ENCODE data around the gene GNPNAT1.

The GNPNAT1 gene

DNA sequence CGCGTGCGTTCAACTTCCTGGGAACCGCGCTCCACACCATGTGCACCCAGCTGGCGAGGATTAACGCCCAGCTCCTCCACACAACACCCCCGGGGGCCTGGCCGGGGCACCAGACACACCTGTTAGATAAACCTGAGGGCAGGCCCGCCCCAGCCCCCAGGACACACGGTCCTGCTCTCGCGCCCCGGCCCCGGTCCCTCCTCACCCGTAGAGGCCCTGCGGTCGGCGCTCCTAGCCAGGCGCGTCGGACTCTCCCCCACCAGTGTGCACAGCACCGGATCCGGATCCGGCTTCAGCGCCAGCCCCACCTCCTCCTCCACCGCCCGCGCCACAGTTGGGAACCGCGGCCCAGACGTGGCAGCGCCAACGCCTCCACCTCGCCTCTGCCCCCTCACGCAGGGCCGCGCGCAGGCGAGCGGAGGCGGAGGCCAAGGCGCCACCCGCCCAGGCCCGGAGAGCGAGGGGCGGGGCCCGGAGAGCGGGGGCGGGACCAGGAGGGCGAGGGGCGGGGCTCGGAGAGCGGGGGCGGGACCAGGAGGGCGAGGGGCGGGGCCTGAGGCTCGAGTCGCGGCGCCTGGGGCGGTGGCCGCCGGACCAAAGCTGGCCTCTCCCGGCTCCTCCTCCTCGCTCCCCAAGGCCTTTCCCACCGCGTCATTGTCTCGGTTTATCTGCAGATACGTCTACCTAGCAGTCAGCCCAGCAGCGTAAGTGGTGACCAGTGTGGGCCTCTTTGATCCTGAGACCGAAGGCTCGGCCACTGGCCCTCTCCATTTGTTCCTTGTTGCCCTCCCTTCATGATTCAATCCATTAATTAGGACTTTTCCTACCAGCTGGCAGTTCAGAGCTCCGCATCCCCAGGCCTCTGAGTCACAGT is at the start of gene GNPNAT1:
Gene GNPNAT1 (minus strand): TSS at position 385 of the 874 bp plus-strand sequence. CDS start 6,957 bp downstream, outside the sequence.
- peak within 1 kb of the TSS; percentile 72 for H3K27ac Mint-ChIP-seq
- peaks cover 34% of the 10 kb centered on the region for H3K4me1 Mint-ChIP-seq (ENCODE audit: low read depth)
- peak within 1 kb of the TSS; percentile 94 for H3K4me3 Mint-ChIP-seq
- peaks cover 1% of the 10 kb centered on the region for H3K36me3 Mint-ChIP-seq
- H3K9me3 Mint-ChIP-seq (ENCODE audit: low read depth): no peaks in the 10 kb centered on the region
- H3K27me3 Mint-ChIP-seq: no peaks in the 10 kb centered on the region

DNA sequence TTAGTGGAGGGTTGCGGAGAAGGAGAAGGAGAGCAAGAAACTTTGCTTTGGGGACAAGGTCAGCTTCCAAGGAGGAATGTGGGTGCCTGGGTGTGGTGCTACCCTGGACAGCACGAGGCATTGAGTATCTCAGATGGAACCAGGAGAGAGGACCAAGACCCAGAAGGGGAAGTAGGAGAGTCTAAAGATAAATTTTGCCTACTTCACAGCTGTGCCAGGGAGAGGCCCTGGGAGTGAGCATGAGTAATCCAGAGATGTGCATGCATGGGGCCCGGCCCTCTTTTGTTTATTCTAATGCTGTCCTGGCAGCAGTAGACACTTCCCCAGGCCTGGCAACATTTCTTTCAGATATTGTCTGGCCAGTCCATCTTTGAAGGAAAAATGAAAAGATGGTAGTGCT is 49.5 kb upstream of the GNPNAT1 start:
- Mint-ChIP-seq H3K4me1 (ENCODE audit: low read depth) (no peaks in the 10 kb centered on the region), H3K9me3 (ENCODE audit: low read depth) (no peaks in the 10 kb centered on the region), H3K27ac (no peak overlapping the region), H3K4me3 (no peak overlapping the region), H3K36me3 (no peaks in the 10 kb centered on the region), H3K27me3 (no peaks in the 10 kb centered on the region)

DNA sequence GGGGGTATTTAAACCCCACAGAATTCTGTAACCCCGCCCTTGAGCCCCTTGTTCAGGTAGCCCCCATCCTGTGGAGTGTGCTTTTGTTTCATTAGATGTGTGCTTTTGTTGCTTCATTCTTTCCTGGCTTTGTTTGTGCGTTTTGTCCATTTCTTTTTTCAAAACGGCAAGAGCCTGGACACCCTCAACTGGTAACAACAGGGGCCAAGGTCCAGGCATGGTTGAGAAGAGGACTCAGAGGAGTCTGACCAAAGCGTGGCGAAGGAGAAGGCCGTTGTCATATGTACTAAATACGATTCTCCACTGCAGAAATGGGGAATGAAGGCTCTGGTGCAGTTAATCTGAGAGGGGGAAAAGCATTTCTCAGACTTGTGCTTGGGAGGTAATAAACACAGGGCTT is 46.0 kb upstream of the GNPNAT1 start:
- H3K27ac Mint-ChIP-seq: no peak overlapping the region
- no peaks in the 10 kb centered on the region for H3K4me1 Mint-ChIP-seq (ENCODE audit: low read depth)
- H3K4me3 Mint-ChIP-seq: no peak overlapping the region
- H3K36me3 Mint-ChIP-seq: no peaks in the 10 kb centered on the region
- no peaks in the 10 kb centered on the region for H3K27me3 Mint-ChIP-seq
- H3K9me3 Mint-ChIP-seq (ENCODE audit: low read depth): no peaks in the 10 kb centered on the region

DNA sequence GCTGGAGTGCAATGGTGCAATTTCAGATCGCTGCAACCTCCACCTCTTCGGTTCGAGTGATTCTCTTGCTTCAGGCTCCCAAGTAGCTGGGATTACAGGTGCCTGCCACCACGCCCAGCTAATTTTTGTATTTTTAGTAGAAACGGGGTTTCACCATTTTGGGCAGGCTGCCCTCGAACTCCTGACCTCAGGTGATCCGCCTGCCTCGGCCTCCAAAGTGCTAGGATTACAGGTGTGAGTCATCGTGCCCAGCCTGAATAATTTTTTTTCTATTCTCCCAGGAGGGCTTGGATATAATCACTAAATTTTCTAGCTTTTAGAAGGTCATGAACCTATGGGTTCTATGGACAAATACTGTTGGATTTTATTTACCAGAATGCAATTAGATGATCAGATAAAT is 44.7 kb upstream of the GNPNAT1 start:
- Mint-ChIP-seq H3K36me3 (no peaks in the 10 kb centered on the region), H3K27ac (no peak overlapping the region), H3K9me3 (ENCODE audit: low read depth) (no peaks in the 10 kb centered on the region), H3K27me3 (no peaks in the 10 kb centered on the region), H3K4me3 (no peak overlapping the region), H3K4me1 (ENCODE audit: low read depth) (no peaks in the 10 kb centered on the region)

DNA sequence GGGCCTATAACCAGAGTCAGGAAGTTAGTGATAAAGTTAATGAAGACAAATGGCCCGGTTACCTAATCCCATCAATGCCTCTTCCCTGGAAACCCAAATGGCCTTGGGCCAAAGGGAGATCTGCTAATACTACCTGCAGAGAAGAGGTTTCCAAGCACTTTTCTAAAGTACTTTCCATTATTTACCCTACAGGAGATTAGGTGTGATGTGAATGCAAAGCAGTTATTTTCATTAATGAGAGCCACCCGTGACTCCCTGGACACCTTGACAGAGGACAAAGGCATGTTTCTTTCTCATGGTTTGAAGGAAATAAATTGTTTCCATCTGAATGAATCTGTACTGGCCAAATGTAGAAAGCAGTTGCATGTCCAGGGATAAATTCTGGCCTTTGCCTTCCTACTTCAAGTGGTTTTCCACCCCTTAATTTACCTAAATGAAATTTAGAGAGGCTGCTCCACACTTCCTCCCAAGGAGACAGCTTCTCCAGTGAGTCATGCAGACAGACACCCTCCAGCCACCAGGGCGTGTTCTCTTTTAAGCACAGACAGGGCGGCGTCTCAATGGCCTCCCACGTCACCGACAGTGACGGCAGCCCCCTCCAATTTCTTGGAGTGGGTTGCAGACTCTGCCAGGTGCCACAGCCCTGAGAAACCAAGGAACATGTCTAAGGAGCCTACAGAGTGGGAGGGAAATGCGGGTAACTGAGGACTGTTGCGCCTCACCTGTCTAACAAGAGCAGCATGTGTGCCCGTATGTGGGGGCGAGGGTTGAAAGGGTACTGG is 43.9 kb upstream of the GNPNAT1 start:
- Mint-ChIP-seq H3K27me3 (no peaks in the 10 kb centered on the region), H3K4me3 (no peak overlapping the region), H3K9me3 (ENCODE audit: low read depth) (no peaks in the 10 kb centered on the region), H3K4me1 (ENCODE audit: low read depth) (no peaks in the 10 kb centered on the region), H3K36me3 (no peaks in the 10 kb centered on the region), H3K27ac (no peak overlapping the region)

DNA sequence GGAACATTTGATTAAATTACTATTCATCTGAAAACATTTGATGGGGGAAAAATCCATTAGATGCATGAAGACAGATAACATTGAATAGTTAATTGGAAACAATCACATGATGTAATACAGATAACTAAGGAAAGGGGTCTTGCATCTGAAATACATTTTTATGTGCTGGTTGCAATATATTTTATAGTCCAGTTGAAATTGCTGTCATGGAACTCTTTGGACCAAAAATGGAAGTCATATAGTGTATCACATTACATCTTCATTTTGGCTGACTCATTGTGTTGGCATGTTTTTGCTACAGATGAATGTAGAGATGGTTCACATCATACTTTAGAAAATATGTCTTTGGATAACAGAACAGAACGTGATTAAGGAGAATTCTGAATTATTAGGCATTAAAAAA is 43.0 kb upstream of the GNPNAT1 start:
- no peaks in the 10 kb centered on the region for H3K36me3 Mint-ChIP-seq
- no peaks in the 10 kb centered on the region for H3K27me3 Mint-ChIP-seq
- no peak overlapping the region for H3K27ac Mint-ChIP-seq
- no peaks in the 10 kb centered on the region for H3K9me3 Mint-ChIP-seq (ENCODE audit: low read depth)
- H3K4me1 Mint-ChIP-seq (ENCODE audit: low read depth): no peaks in the 10 kb centered on the region
- no peak overlapping the region for H3K4me3 Mint-ChIP-seq

DNA sequence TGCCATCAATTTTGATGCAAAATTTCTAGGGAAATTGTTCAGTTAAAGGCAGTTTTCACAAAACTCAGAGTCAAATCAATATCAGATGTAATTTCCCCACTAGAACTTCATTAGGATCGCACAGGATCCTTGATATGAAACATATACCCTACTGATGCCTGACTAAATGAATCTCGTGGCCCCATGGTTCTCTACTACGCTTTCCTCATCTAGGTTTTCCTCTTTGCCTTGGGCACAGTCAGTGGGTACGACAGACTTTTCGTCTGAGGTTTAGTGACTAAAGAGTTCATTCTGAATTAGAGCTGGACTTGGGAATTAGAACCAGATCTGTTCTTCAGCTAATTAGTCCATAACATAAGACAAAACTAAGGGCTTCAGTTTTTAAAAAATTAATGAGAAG is 42.5 kb upstream of the GNPNAT1 start:
- Mint-ChIP-seq H3K4me1 (ENCODE audit: low read depth) (no peaks in the 10 kb centered on the region), H3K36me3 (no peaks in the 10 kb centered on the region), H3K27ac (no peak overlapping the region), H3K27me3 (no peaks in the 10 kb centered on the region), H3K4me3 (no peak overlapping the region), H3K9me3 (ENCODE audit: low read depth) (no peaks in the 10 kb centered on the region)

DNA sequence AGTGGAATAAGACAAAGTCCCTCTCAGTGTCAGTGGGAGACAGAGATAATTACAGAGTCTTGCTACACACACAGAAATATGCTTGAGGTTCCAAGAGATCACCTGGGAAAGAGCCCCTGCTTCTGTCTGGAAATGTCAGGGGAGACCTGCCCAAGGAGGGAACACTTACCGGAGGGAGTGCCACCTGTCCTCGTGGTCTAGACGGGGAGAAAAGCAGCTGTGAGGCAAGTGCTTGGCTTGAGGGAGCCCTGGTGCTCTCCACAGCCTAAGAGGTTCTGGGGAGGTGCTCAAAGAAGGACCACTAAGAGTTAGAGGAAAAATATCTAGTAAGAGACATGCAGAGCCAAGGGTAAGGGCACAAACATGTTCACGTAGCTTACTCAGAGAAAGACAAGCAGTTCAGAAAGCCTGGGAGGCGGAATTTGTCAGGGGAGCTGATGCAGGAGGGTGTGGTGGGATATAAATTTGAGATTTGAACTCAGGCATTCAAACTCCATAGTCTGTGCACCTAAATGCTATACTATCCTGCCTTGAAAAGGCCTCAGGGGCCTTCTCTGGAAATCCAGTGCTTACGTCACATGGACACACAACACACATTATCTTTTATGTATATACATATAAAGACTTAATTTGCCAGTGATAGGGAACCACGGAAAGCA is 38.2 kb upstream of the GNPNAT1 start:
- Mint-ChIP-seq H3K9me3 (ENCODE audit: low read depth) (no peaks in the 10 kb centered on the region), H3K27ac (no peak overlapping the region), H3K27me3 (peaks cover under 1% of the 10 kb centered on the region), H3K4me3 (no peak overlapping the region), H3K36me3 (no peaks in the 10 kb centered on the region), H3K4me1 (ENCODE audit: low read depth) (no peaks in the 10 kb centered on the region)

DNA sequence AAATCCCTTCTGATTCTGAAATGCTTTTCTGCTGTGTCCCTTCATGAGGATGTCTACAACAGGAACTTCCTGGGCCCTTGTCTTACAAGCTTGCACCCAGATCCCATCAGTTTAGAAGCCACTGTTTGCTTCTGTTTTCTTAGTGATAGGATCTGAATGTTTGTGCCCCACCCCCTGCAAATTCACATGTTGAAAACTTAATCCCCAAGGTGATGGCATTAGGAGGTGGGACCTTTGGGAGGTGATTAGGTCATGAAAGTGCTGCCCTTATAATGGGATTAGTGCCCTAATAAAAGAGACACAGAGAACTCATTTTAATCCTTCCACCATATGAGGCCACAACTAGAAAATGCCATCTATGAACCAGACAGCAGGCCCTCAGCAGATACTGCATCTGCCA is 36.0 kb upstream of the GNPNAT1 start:
- Mint-ChIP-seq H3K27me3 (peaks cover 4% of the 10 kb centered on the region), H3K36me3 (no peaks in the 10 kb centered on the region)

GRCh38 chr14:52825085-52825484 is 33.7 kb upstream of the GNPNAT1 start:
- Mint-ChIP-seq H3K27ac (no peak overlapping the region), H3K4me1 (ENCODE audit: low read depth) (no peaks in the 10 kb centered on the region), H3K4me3 (no peak overlapping the region), H3K36me3 (no peaks in the 10 kb centered on the region), H3K9me3 (ENCODE audit: low read depth) (no peaks in the 10 kb centered on the region), H3K27me3 (peaks cover 5% of the 10 kb centered on the region)

More for the DNA sequence above, 36.0 kb upstream of the GNPNAT1 start:
- no peaks in the 10 kb centered on the region for H3K4me1 Mint-ChIP-seq (ENCODE audit: low read depth)
- H3K4me3 Mint-ChIP-seq: no peak overlapping the region
- no peak overlapping the region for H3K27ac Mint-ChIP-seq
- H3K9me3 Mint-ChIP-seq (ENCODE audit: low read depth): no peaks in the 10 kb centered on the region

GRCh38 chr14:52824462-52824861 is 33.1 kb upstream of the GNPNAT1 start:
- H3K4me3 Mint-ChIP-seq: no peak overlapping the region
- no peaks in the 10 kb centered on the region for H3K4me1 Mint-ChIP-seq (ENCODE audit: low read depth)

DNA sequence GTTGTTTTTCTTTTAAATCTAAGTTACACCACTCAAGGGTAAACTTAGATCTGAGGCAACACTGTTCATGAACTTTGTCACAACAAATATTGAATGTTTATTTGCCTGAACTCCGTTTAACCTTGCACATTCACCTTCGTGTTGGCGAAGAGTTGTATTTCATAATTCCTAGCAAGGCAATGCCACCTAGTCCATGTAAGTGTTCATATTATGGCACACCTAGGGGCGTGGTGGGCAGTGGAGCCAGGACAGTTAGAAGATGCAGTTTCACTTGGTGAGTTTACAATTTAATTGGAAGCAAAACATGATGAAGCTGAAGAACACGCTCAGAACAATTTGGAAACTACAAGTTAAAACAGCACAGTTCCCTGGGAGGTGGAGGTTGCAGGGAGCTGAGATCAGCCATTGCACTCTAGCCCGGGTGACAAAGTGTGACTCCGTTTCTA is 30.4 kb upstream of the GNPNAT1 start:
- H3K27ac Mint-ChIP-seq: no peak overlapping the region
- H3K4me1 Mint-ChIP-seq (ENCODE audit: low read depth): no peaks in the 10 kb centered on the region
- H3K9me3 Mint-ChIP-seq (ENCODE audit: low read depth): no peaks in the 10 kb centered on the region
- no peak overlapping the region for H3K4me3 Mint-ChIP-seq
- H3K27me3 Mint-ChIP-seq: peaks cover 5% of the 10 kb centered on the region
- no peaks in the 10 kb centered on the region for H3K36me3 Mint-ChIP-seq

More at GRCh38 chr14:52824462-52824861, 33.1 kb upstream of the GNPNAT1 start:
- H3K9me3 Mint-ChIP-seq (ENCODE audit: low read depth): no peaks in the 10 kb centered on the region
- H3K36me3 Mint-ChIP-seq: no peaks in the 10 kb centered on the region
- H3K27me3 Mint-ChIP-seq: peaks cover 5% of the 10 kb centered on the region
- H3K27ac Mint-ChIP-seq: no peak overlapping the region

GRCh38 chr14:52808101-52808500 is 16.7 kb upstream of the GNPNAT1 start:
- H3K4me1 Mint-ChIP-seq (ENCODE audit: low read depth): no peaks in the 10 kb centered on the region
- no peaks in the 10 kb centered on the region for H3K36me3 Mint-ChIP-seq
- no peak overlapping the region for H3K27ac Mint-ChIP-seq
- no peaks in the 10 kb centered on the region for H3K27me3 Mint-ChIP-seq
- H3K4me3 Mint-ChIP-seq: no peak overlapping the region
- no peaks in the 10 kb centered on the region for H3K9me3 Mint-ChIP-seq (ENCODE audit: low read depth)

GRCh38 chr14:52806115-52806514 is 14.7 kb upstream of the GNPNAT1 start:
- Mint-ChIP-seq H3K4me3 (no peak overlapping the region), H3K27ac (no peak overlapping the region), H3K4me1 (ENCODE audit: low read depth) (peaks cover 6% of the 10 kb centered on the region), H3K36me3 (no peaks in the 10 kb centered on the region), H3K9me3 (ENCODE audit: low read depth) (no peaks in the 10 kb centered on the region), H3K27me3 (peaks cover 3% of the 10 kb centered on the region)

DNA sequence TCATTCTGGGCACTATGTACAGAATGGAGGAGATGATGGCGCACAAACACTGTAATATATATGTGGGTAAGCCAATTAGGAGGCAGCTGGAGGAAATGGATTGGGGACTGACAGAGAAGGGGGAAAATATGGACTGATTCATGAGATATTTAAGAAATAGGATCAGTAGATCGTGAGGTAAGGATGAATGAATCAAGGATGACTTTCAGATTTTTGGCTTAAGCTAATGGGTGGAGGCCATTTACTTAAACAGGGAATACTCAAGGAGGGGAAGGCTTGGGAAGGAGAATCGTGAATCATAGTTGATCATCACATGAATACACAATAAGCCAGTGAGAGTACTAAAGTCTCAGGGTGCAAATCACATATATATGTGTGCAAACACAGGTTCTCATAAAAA is 11.2 kb upstream of the GNPNAT1 start:
- Mint-ChIP-seq H3K4me3 (no peak overlapping the region), H3K9me3 (ENCODE audit: low read depth) (no peaks in the 10 kb centered on the region), H3K27me3 (peaks cover 3% of the 10 kb centered on the region), H3K36me3 (peaks cover 4% of the 10 kb centered on the region), H3K27ac (no peak overlapping the region), H3K4me1 (ENCODE audit: low read depth) (peaks cover 10% of the 10 kb centered on the region)

Measured in activated naive CD8-positive, alpha-beta T cell (primary cell).